Measurements from ENCODE around the gene RPL31. TPM values are rescaled to one million over a fixed set of nuclear protein-coding genes. Genes with fewer than 3 reads are reported as not detected.
A peak's percentile ranks its signal among the peaks of the same experiment; 100 is the strongest.
"Not testable (repeated sequence)": the region's sequence is repeated elsewhere in the genome, so short reads cannot be mapped to it uniquely, and the experiment has no call there.

The RPL31 gene
- total RNA-seq, 1 experiment from 2014 or later, result 864 TPM

DNA sequence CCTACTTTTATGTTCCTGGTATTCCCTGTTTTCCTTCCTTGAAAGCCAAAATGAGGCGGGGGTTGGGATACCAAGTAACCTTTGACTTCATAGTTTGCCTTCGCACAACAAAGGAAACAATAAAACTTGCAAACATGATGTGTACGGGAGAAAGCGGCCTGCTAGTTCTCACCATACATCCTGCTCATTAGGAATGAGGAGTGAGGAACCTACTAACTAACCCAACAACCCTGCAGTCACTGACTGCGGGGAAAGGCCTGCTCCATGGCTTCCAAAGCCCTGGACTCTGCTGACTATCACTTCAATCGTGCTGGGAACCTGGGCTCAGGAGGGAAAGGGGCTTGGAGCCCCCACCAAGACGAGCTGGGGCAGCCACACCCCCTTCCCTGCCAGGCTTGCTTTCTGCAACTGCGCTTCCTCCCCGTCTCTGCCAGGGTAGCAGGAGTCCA, 24.2 kb downstream of the RPL31 start:
- DNase-seq (ENCODE audit: low read depth), result no peak

GRCh38 chr2:101026923-101027469, 24.9 kb downstream of the RPL31 start:
- DNase-seq (ENCODE audit: low read depth), result no peak

- no peak for DNase-seq (ENCODE audit: low read depth)
Measured at GRCh38 chr2:101027852-101028251, 25.8 kb downstream of the RPL31 start.

GRCh38 chr2:101030866-101031554, 28.9 kb downstream of the RPL31 start:
- DNase-seq (ENCODE audit: low read depth), result peak; percentile 19

- no peak for DNase-seq (ENCODE audit: low read depth)
Measured at GRCh38 chr2:101032084-101032776, 30.1 kb downstream of the RPL31 start.

GRCh38 chr2:101036562-101036961, 34.5 kb downstream of the RPL31 start:
- peak; percentile 36 for DNase-seq (ENCODE audit: low read depth)

GRCh38 chr2:101037161-101037755, 35.2 kb downstream of the RPL31 start:
- DNase-seq (ENCODE audit: low read depth), result no peak

GRCh38 chr2:101038455-101039255, 36.6 kb downstream of the RPL31 start:
- DNase-seq (ENCODE audit: low read depth), result peak; percentile 7

DNA sequence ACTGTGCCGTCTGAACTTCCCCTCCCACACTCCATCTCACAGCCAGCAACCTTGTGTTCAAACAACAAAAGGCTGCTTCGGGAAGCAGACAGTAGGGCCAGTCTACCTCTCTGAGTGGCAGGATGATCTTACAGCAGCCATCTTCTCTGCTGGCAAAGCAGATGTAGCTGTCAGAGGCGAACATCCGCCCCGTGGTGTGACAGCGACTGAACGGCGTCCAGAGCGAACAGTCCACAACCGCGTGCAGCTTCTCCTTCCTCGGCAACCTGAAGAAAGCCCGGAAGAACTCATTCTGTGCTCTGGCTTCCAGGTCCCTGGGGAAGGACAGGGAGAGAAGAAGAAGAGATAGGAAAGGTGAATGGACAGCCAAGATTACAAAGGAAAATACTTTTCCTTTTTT, 38.0 kb downstream of the RPL31 start:
- no peak for DNase-seq (ENCODE audit: low read depth)

DNA sequence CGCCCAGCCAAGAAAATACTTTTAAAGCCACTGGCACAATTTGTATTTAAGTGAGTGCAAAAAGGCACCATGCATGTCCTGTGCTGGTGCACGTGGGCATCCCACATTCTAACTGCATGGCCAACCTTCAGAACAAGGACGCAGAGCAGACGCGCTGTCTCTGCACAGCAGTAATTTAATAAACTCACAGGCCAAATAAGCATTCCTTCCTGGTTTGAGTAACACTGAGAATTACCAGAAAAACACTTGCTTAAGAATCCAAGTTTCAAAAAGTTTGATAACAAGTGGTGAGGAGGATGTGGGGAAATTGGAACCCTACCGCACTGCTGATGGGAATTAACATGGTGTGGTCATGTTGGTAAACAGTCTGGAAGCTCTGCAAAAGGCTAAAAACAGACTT, 38.7 kb downstream of the RPL31 start:
- no peak for DNase-seq (ENCODE audit: low read depth)

- DNase-seq (ENCODE audit: low read depth), result no peak
Measured at GRCh38 chr2:101041413-101041812, 39.3 kb downstream of the RPL31 start.

DNA sequence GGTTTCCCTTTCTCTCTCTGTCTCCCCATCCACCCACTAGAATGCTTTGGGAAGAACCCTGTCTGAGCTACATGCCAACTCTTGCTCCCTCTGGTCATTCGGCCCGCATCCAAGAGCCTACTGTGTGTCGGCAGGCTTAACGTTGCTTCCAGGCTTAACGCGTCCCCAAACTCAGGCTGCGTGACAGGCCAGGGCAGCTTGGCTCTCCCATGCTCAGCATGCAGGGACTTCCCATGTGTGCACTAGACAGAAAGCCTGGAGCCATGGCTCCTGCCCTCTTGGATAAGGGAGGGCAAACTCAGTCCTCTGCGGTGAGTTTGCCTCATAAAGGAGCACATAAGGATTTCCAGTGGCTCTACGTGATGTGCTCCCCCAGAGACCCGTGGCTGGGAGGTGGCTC, 43.2 kb downstream of the RPL31 start:
- no peak for DNase-seq (ENCODE audit: low read depth)

DNA sequence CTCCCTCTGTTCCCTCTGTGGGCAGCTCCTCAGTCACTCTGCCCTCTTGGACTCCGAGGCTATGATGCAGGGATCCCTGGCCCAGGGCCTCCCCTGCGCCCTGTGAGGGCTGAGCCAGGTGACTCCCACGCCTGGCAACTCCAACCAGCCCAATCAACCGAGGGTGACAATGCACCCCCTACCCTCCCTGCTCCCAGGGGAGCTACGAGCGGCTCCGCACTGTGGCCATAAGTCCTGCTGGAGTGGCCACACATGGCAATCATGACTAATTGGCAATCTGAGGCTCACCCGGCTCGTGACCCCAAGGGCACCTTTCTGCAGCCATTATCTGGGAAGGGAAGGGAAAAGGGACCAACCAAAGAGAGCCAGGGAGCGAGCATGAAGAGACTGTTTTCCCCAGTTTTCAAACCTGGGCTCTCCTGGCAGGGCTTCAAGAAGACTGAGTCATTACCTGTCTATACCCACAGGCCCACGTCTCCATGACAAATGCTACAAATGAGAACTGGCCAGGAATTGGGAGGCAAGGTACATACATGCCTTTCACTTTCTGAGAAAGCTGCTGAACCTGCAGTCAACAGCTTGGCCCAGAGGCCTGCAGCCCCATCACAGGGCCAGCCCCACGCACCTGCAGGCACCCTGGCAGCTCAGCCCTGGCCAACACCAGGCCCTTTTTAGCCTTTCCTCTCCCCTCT, 45.1 kb downstream of the RPL31 start:
- peak; percentile 95 for DNase-seq (ENCODE audit: low read depth)

DNA sequence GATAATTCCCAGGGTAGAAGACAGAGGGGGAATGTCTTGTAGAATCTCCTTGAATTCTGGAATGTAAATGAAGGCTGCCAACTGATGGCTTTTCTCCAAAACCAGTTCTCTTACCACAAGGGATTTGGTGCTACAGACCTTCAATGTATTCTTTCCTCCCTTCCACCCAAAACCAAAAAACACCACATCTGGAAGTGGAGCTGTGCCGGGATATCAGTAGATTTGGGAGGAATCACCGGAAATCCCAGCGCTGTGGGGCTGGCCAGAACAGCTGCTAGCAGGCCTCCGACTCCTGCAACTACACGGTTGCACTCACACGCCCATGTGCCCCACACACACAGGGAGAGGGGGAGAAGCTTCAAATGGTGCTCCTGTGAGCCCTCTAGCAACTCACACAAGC, 45.7 kb downstream of the RPL31 start:
- no peak for DNase-seq (ENCODE audit: low read depth)

DNA sequence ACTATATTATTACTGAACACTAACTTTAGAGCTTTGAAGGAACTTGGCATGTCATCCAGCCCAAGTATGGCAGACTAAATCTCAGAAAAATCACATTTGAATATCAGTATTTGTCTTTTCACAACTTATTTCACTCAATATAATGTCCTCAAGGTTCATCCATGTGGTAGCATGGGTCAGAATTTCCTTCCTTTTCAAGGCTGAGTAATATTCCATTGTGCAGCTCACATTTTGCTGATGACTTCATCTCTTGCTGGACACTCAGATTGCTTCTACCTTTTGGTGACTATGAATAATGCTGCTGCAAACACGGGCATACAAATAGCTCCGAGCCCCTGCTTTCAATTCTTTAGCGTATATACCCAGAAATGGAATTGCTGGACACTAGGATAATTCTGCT, 46.7 kb downstream of the RPL31 start:
- DNase-seq (ENCODE audit: low read depth), result no peak

DNA sequence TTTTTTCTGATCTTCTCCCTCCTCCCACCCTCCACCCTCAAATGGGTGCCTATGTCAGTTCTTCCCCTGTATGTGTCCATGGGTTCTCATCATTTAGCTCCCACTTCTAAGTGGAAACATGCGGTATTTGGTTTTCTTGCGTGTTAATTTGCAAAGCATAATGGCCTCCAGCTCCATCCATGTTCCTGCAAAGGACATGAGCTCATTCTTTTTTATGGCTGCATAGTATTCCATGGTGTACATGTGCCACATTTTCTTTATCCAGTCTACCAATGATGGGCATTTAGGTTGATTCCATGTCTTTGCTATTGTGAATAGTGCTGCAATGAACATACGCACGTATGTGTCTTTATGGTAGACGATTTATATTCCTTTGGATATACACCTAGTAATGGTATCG, 48.8 kb downstream of the RPL31 start:
- DNase-seq (ENCODE audit: low read depth), result not testable (repeated sequence)

GRCh38 chr2:101052147-101052546, 50.1 kb downstream of the RPL31 start:
- DNase-seq (ENCODE audit: low read depth), result no peak

- no peak for DNase-seq (ENCODE audit: low read depth)
Measured at GRCh38 chr2:101053117-101053516, 51.0 kb downstream of the RPL31 start.
